OCI-LY3 (cell line): ENCODE data around the gene IFIH1.

ENCODE experiments used
- EZH2phosphoT487 ChIP-seq: fragments of 200-600 bp; shearing (Covaris generic); IDR thresholded peaks from 2 replicates; pipeline ENCODE4 v1.6.1; 2018; ENCODE audit warnings: antibody characterized with exemption, mixed run types, low read depth
- TF ChIP-seq, protein P1 (sequence below): fragments of 200-600, 300-600 bp; sonication (generic); IDR thresholded peaks from 2 replicates; pipeline ENCODE4 v1.5.1; 2014; ENCODE audit warnings: antibody characterized with exemption, low read length, low read depth

DNA sequence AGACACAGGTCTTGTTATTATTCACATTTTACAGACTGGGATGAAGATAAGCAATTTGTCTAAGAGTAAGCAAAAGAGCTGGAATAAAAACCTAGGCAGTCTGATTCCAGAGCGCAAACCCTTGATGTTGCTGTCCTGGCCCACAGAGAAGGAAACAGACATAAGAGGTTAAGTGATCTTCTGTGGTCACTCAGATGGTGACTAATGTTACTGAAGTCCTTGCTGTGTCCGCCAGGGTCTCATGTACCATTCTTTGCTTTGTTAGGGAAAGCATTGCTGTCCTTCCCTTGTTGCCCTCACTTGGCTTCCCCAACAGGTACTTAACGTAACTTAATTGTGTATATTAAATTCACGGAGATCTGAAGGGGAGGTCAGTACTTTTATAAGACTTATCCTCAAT, 60.3 kb downstream of the IFIH1 start:
- TF ChIP-seq, protein P1, sequence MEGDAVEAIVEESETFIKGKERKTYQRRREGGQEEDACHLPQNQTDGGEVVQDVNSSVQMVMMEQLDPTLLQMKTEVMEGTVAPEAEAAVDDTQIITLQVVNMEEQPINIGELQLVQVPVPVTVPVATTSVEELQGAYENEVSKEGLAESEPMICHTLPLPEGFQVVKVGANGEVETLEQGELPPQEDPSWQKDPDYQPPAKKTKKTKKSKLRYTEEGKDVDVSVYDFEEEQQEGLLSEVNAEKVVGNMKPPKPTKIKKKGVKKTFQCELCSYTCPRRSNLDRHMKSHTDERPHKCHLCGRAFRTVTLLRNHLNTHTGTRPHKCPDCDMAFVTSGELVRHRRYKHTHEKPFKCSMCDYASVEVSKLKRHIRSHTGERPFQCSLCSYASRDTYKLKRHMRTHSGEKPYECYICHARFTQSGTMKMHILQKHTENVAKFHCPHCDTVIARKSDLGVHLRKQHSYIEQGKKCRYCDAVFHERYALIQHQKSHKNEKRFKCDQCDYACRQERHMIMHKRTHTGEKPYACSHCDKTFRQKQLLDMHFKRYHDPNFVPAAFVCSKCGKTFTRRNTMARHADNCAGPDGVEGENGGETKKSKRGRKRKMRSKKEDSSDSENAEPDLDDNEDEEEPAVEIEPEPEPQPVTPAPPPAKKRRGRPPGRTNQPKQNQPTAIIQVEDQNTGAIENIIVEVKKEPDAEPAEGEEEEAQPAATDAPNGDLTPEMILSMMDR = no peak
- no peak for TF ChIP-seq EZH2phosphoT487
